IPS-18c (cell line): ENCODE measurements around the gene CUL4A.
"Not testable (repeated sequence)": the region's sequence is repeated elsewhere in the genome, so short reads cannot be mapped to it uniquely, and the experiment has no call there.

Source experiments
- H3K4me3 ChIP-seq: 2 replicates; pipeline ENCODE4 v1.7.0; 2013; ENCODE audit warnings: low read depth, mild to moderate bottlenecking, low read length, moderate library complexity; ENCODE audit not compliant: insufficient read depth
- H3K9me3 ChIP-seq: one replicate; pipeline ENCODE4 v1.6.1; 2013; ENCODE audit warnings: mild to moderate bottlenecking, low read length, moderate library complexity; ENCODE audit not compliant: control insufficient read depth, insufficient read depth

Gene CUL4A

GRCh38 chr13:113209336-113209758 is at the start of gene CUL4A:
TSS of gene CUL4A (plus strand) at chr13:113209613. CDS start at chr13:113209628, 15 bp downstream.
- H3K9me3 ChIP-seq: no peaks in the 10 kb centered on the region
- H3K4me3 ChIP-seq: peak within 1 kb of the TSS; percentile 98

GRCh38 chr13:113159701-113160100 is 49.7 kb upstream of the CUL4A start:
- no peak overlapping the region for H3K4me3 ChIP-seq
- H3K9me3 ChIP-seq: no peaks in the 10 kb centered on the region

- Histone ChIP-seq H3K4me3 (no peak overlapping the region), H3K9me3 (no peaks in the 10 kb centered on the region)
Measured at GRCh38 chr13:113160983-113161382, 48.4 kb upstream of the CUL4A start.

DNA sequence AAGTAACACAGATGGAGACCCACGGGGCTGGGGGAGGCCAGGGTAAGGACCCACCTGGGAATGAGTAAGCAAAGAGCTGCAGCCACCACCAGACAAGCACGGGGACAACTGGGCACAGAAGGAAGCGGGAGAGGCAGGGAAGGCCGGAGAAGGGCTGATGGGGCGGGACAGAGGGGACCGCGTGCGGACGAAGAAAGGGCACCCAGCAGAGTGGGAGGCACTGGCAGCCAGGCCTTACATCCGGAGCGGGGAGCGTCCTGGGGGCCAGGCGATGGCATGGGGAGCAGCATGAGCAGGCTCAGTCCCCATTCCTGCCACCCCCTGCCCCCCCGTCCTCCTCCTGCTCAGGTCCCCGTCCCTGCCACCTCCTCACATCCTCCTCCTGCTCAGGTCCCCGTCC is 48.0 kb upstream of the CUL4A start:
- H3K9me3 ChIP-seq: no peaks in the 10 kb centered on the region

DNA sequence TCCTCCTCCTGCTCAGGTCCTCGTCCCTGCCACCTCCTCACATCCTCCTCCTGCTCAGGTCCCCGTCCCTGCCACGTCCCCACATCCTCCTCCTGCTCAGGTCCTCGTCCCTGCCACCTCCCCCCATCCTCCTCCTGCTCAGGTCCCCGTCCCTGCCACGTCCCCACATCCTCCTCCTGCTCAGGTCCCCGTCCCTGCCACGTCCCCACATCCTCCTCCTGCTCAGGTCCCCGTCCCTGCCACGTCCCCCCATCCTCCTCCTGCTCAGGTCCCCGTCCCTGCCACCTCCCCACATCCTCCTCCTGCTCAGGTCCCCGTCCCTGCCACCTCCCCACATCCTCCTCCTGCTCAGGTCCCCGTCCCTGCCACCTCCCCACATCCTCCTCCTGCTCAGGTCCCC is 47.4 kb upstream of the CUL4A start:
- not testable (repeated sequence) for H3K9me3 ChIP-seq, H3K4me3 ChIP-seq

More for the DNA sequence above, 48.0 kb upstream of the CUL4A start:
- H3K4me3 ChIP-seq: no peak overlapping the region

DNA sequence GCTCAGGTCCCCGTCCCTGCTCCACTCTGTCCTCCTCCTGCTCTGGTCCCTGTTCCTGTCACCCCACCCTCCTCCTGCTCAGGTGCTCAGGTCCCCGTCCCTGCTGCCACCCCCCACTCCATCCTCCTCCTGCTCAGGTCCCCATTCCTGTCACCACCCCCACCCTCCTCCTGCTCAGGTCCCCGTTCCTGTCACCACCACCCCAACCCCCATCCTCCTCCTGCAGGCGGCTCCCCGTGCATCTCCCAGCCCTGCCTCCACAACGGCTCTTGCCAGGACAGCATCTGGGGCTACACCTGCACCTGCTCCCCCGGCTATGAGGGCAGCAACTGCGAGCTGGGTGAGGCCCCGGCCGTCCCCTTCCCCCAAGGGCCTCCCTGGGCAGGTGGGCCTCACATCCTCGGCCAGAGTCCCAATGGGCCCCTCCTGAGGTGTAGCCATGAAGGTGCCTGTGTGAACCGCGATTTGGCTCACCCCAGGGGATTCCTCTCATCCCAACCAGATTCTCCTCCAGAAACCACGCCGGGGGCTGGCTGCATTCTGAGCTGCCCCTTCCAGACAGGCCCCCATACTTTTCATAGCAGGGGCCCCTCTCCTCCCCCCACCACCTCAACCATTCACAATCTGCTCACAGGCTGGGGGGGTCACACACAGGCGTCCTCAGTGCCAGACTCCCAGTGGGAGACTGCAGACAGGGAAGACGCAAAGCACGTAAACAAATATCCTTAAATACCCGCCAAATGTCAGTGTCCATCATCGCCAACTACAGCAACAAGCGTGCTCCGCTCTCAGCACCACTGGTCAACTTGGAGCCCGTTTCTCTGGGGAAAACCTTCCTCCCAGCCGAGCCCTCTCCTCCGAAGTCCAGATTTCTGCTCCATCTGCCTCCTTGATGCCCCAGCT is 46.4 kb upstream of the CUL4A start:
- Histone ChIP-seq H3K9me3 (no peaks in the 10 kb centered on the region), H3K4me3 (no peak overlapping the region)

GRCh38 chr13:113164492-113164891 is 44.9 kb upstream of the CUL4A start:
- Histone ChIP-seq H3K9me3 (no peaks in the 10 kb centered on the region), H3K4me3 (no peak overlapping the region)

- no peaks in the 10 kb centered on the region for H3K9me3 ChIP-seq
- no peak overlapping the region for H3K4me3 ChIP-seq
Measured at GRCh38 chr13:113166266-113166665, 43.1 kb upstream of the CUL4A start.

GRCh38 chr13:113166681-113167080 is 42.7 kb upstream of the CUL4A start:
- Histone ChIP-seq H3K4me3 (no peak overlapping the region), H3K9me3 (no peaks in the 10 kb centered on the region)

DNA sequence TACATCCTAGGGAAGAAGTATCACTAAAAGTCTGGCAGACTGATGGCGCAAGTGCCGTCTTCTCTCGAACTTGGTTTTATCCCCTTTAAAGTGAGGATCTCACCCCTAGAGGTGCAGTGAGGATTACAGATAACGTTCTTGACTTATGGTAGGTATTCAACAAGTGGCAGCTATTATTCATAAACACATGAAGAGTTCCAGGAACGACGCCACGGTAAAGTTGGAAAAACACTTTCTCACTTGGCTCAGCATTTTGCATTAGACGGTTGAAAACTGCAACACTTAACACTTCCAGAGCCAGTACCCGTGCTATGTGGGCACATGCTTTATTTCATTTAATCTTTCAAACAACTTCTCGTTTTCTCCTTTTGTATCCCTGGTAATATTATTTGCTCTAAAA is 42.3 kb upstream of the CUL4A start:
- no peaks in the 10 kb centered on the region for H3K9me3 ChIP-seq
- no peak overlapping the region for H3K4me3 ChIP-seq

- Histone ChIP-seq H3K4me3 (no peak overlapping the region), H3K9me3 (no peaks in the 10 kb centered on the region)
Measured at GRCh38 chr13:113167575-113167974, 41.8 kb upstream of the CUL4A start.

DNA sequence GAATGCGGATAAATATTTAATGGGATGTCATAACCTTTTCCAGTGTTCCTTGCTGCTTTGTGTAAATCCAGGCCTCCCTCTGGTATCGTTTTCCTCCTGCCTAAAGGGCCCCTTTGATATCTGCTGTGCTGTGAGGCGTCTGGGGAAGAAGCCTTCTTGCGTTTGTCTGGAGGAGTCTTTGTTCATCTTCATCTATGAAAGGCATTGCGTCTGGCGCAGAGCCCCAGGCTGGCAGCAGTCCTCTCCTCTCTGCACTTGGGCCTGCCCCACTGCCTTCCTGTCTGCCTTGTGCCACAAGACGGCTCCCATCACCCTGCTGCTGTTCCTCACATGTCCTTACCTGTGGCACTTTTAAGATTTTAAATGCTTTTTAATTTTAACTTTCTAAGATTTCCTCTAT is 41.2 kb upstream of the CUL4A start:
- Histone ChIP-seq H3K9me3 (no peaks in the 10 kb centered on the region), H3K4me3 (no peak overlapping the region)

DNA sequence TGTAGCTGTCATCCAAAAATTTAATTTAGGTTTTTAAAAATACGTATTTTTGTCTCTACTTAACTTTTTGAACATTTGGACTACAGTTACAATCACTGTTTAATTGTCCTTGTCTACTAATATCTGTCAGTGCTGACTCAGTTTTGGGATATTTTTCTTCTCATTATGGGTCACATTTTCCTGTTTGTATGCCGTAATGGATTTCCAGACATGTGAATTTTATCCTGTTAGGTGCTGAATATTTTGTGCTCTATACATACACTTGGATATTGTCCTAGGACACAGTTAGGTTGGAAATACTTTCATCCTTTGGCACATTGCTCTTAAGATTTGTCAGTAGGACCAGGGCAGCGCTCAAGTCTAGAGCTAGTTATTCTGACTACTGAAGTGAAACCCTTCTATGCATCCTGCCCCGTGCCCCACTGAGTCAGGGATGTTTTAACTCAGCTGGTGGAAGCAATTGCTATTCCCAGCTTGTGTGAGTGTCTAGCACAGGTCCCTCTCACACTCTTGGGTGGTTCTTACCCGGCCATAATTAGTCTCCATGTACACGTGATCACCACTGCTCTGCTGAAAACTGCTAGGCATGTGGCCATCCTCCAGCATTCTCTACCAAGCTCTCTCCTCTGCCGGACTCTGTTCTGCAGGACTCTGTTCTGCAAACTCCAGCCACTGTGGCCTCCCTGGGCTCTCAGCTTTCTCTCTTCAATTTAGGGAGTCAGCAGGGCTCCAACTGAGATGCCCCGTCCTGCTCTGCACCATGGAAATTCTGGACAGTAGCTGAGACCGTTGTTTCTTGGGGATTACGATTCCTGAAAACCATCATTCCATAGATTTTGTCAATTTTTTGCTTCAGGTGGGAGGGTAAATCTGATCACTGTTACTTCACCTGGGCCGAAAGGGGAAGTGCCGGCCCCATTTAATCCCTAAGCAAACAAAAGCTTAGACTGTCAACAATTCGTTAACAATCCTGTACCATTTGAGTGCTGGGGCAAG is 39.8 kb upstream of the CUL4A start:
- Histone ChIP-seq H3K4me3 (no peak overlapping the region), H3K9me3 (no peaks in the 10 kb centered on the region)

DNA sequence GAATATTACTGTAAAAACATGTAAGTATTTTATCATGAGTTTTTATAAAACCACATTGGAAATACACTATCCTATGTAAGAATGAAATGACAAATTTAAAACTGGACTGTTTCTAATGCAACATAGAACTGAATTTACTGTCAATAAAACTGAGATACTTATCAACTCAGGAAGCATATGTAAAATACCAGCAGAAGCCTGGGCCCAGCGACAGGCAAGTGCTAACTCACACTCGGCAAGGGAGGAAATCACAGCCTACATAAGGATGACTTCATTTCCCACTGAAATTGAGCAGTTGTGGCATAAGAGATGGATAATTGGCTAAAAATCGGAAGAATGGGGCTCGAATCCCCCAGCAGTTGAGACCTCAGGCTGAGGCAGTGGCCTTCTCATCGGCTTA is 38.9 kb upstream of the CUL4A start:
- no peak overlapping the region for H3K4me3 ChIP-seq
- H3K9me3 ChIP-seq: no peaks in the 10 kb centered on the region

GRCh38 chr13:113171250-113172125 is 37.9 kb upstream of the CUL4A start:
- H3K4me3 ChIP-seq: no peak overlapping the region

DNA sequence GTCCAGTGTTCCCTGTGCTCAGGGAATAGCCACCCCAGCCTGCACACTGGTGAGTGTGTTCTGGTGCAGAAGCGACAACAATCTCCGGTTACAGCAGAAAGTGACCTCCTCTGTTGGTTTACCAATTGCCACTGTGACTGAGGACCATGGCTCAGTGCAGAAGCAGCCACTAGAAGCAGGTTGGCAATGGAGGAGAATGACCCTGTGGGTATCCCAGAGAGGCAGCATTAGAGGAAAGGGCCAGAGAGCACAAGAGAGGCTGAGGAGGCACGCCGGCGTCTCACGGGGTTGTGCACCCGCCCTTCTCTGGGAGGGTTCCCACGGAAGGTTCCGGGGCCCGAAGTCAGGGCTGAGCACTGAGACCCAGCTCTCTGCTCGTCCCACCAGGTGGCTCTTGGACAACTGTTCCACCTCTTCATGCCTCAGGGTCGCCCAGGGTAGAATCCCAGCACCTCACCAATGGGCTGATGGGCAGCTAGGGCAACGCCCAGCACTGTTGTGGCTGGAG is 36.9 kb upstream of the CUL4A start:
- Histone ChIP-seq H3K4me3 (no peak overlapping the region), H3K9me3 (no peaks in the 10 kb centered on the region)

More at GRCh38 chr13:113171250-113172125, 37.9 kb upstream of the CUL4A start:
- no peaks in the 10 kb centered on the region for H3K9me3 ChIP-seq

- Histone ChIP-seq H3K4me3 (no peak overlapping the region), H3K9me3 (no peaks in the 10 kb centered on the region)
Measured at GRCh38 chr13:113176280-113176679, 33.1 kb upstream of the CUL4A start.
